ENCODE data around the gene FAAP20. TPM values are rescaled to one million over a fixed set of nuclear protein-coding genes. Genes with fewer than 3 reads are reported as not detected.

Gene FAAP20
- total and polyA plus RNA-seq, 9 of the 15 experiments (the other 6 are each of a cell fraction or from before 2014, with no cell fraction given): 0.58 to 143 (median 9.9) TPM

- TF ChIP-seq FOXP4 (CRISPR knock-in tag; IDR thresholded peaks at IDR 0.05; ENCODE audit: borderline replicate concordance) (no peak), LCOR (CRISPR knock-in tag; IDR thresholded peaks at IDR 0.05) (peak; percentile 56; the same call in 1 of the 2 replicates), ZNF584 (CRISPR knock-in tag; IDR thresholded peaks at IDR 0.05; ENCODE audit: low read depth) (no peak), ATF2 (CRISPR knock-in tag; IDR thresholded peaks at IDR 0.05) (no peak), RHOXF2B (CRISPR knock-in tag; conservative IDR thresholded peaks at IDR 0.05) (no peak), ATF7 (IDR thresholded peaks at IDR 0.05) (peak; percentile 91), STAT6 (CRISPR knock-in tag; IDR thresholded peaks at IDR 0.05) (no peak), ZNF436 (CRISPR knock-in tag; IDR thresholded peaks at IDR 0.05) (no peak), SIRT6 (IDR thresholded peaks at IDR 0.05; ENCODE audit: low read depth, low read length) (no peak), ARID1B (IDR thresholded peaks at IDR 0.05) (no peak), SREBF2 (CRISPR knock-in tag; IDR thresholded peaks at IDR 0.05) (no peak), THAP12 (CRISPR knock-in tag; IDR thresholded peaks at IDR 0.05) (no peak), ERF (CRISPR knock-in tag; IDR thresholded peaks at IDR 0.05) (no peak), NUFIP1 (IDR thresholded peaks at IDR 0.05; ENCODE audit: partially characterized antibody) (no peak), DIDO1 (tag; IDR thresholded peaks at IDR 0.05; ENCODE audit: low read depth) (no peak), HNRNPLL (IDR thresholded peaks at IDR 0.05; ENCODE audit: low read depth, low read length, poor library complexity, severe bottlenecking) (peak; percentile 87), HNRNPH1 (optimal IDR thresholded peaks at IDR 0.05; ENCODE audit: low read depth, low read length) (no peak), TCF15 (CRISPR knock-in tag; IDR thresholded peaks at IDR 0.05) (no peak)
Measured at GRCh38 chr1:2189459-2190425, 4.8 kb downstream of the FAAP20 start (continued).
